Smooth muscle cell (in vitro differentiated cells): Measurements from ENCODE around the gene MICALL1. TPM values are rescaled to one million over a fixed set of nuclear protein-coding genes. Genes with fewer than 3 reads are reported as not detected.

Source experiments
- DNase-seq: peaks from one replicate; lab custom pipeline; 2025; ENCODE audit not compliant: unreplicated experiment; lab: John Stamatoyannopoulos, UW
- H2AFZ ChIP-seq: fragments of 200-600 bp; sonication (generic); 2 replicates; pipeline ENCODE4 v1.6.0; 2016; ENCODE audit warnings: antibody characterized with exemption, low read depth, mild to moderate bottlenecking
- H3F3A ChIP-seq: fragments of 200-600 bp; sonication (generic); 2 replicates; pipeline ENCODE4 v1.6.0; 2017; ENCODE audit warnings: antibody characterized with exemption, low read depth
- H3K27ac ChIP-seq: fragments of 200-600 bp; sonication (generic); 2 replicates; pipeline ENCODE4 v1.5.1; 2016; ENCODE audit warnings: low read depth, mild to moderate bottlenecking
- H3K27me3 ChIP-seq: fragments of 200-600 bp; sonication (generic); 2 replicates; pipeline ENCODE4 v1.6.1; 2016; ENCODE audit warnings: low read depth, mild to moderate bottlenecking
- H3K36me3 ChIP-seq: fragments of 200-600 bp; sonication (generic); 2 replicates; pipeline ENCODE4 v1.5.1; 2016; ENCODE audit warnings: low read depth
- H3K4me1 ChIP-seq: fragments of 200-600 bp; sonication (generic); 2 replicates; pipeline ENCODE4 v1.5.1; 2016; ENCODE audit warnings: low read depth
- H3K4me2 ChIP-seq: fragments of 200-600 bp; sonication (generic); 2 replicates; pipeline ENCODE4 v1.6.0; 2016; ENCODE audit warnings: mild to moderate bottlenecking
- H3K4me3 ChIP-seq: fragments of 200-600 bp; sonication (generic); 2 replicates; pipeline ENCODE4 v1.5.1; 2016; ENCODE audit warnings: mild to moderate bottlenecking
- H3K79me2 ChIP-seq: fragments of 200-600 bp; sonication (generic); 2 replicates; pipeline ENCODE4 v1.6.0; 2016; ENCODE audit warnings: low read depth, mild to moderate bottlenecking
- H3K9ac ChIP-seq: fragments of 200-600 bp; sonication (generic); 2 replicates; pipeline ENCODE4 v1.6.0; 2016; ENCODE audit warnings: low read depth
- H3K9me3 ChIP-seq: fragments of 200-600 bp; sonication (generic); replicated peaks from 2 replicates; pipeline ENCODE4 v1.5.1; 2016; ENCODE audit warnings: low read depth
- H4K20me1 ChIP-seq: fragments of 200-600 bp; sonication (generic); 2 replicates; pipeline ENCODE4 v1.6.0; 2016; ENCODE audit warnings: low read depth
- CTCF ChIP-seq: fragments of 200-600 bp; sonication (generic); IDR thresholded peaks from 2 replicates; pipeline ENCODE4 v1.5.1; 2017; ENCODE audit warnings: borderline replicate concordance, mild to moderate bottlenecking, antibody characterized with exemption; ENCODE audit not compliant: insufficient read depth, poor library complexity, severe bottlenecking
- WGBS: methylation state at CpG from one replicate; pipeline ENCODE4 v1.1.7; 2016; ENCODE audit warnings: low lambda C conversion rate; 5-methylcytosine and 5-hydroxymethylcytosine counted together
- polyA plus RNA-seq: library from polyadenylated mRNA; unstranded; fragments of >200 nt; fragmentation: Nextera tagmentation; extraction: Ambion mirVana; gene quantifications from 2 replicates; pipeline ENCODE4 v1.2.1, GENCODE V29; 2016
- total RNA-seq: library from RNA; depleted of rRNA; stranded (reverse); fragments of >200 nt; gene quantifications from 2 replicates; pipeline ENCODE4 v1.2.3, GENCODE V29; 2014

The MICALL1 gene
- total and polyA plus RNA-seq, 2 experiments from 2014 or later: 8.7 to 24.9 TPM

GRCh38 chr22:37897807-37898206 is 8.3 kb upstream of the MICALL1 start:
- peaks cover 40% of the 10 kb centered on the region for H3K4me1 ChIP-seq
- no peaks in the 10 kb centered on the region for H3K79me2 ChIP-seq
- no peak overlapping the region for H3K4me3 ChIP-seq
- H3F3A ChIP-seq: peaks cover 23% of the 10 kb centered on the region
- no peak for TF ChIP-seq CTCF
- H4K20me1 ChIP-seq: no peaks in the 10 kb centered on the region
- no peak for DNase-seq
- H3K36me3 ChIP-seq: no peaks in the 10 kb centered on the region
- no peaks in the 10 kb centered on the region for H3K27me3 ChIP-seq
- H3K27ac ChIP-seq: peak overlapping the region; percentile 75
- H3K9ac ChIP-seq: no peak overlapping the region
- WGBS: 83% methylated on average over 2 of the region's 2 CpGs
- H3K4me2 ChIP-seq: no peak overlapping the region
- no peaks in the 10 kb centered on the region for H3K9me3 ChIP-seq
- H2AFZ ChIP-seq: no peak overlapping the region

- Histone ChIP-seq H3K9ac (peak overlapping the region; percentile 27), H3K9me3 (no peaks in the 10 kb centered on the region)
- TF ChIP-seq CTCF: no peak
Observed at GRCh38 chr22:37898441-37899181, 7.5 kb upstream of the MICALL1 start.

GRCh38 chr22:37904572-37905533 is 1.2 kb upstream of the MICALL1 start:
- H3K4me3 ChIP-seq: peak overlapping the region; percentile 51
- no peaks in the 10 kb centered on the region for H3K9me3 ChIP-seq
- peaks cover 4% of the 10 kb centered on the region for H3K4me1 ChIP-seq
- H3K79me2 ChIP-seq: peaks cover 32% of the 10 kb centered on the region
- WGBS: 34% methylated on average over 10 of the region's 10 CpGs
- H3K4me2 ChIP-seq: peak overlapping the region; percentile 82
- no peak for TF ChIP-seq CTCF
- peak overlapping the region; percentile 96 for H3K27ac ChIP-seq
- peaks cover 24% of the 10 kb centered on the region for H4K20me1 ChIP-seq
- peak overlapping the region; percentile 74 for H3K9ac ChIP-seq
- H3K27me3 ChIP-seq: no peaks in the 10 kb centered on the region
- DNase-seq: peak; percentile 63
- H3K36me3 ChIP-seq: no peaks in the 10 kb centered on the region
- H2AFZ ChIP-seq: no peak overlapping the region
- H3F3A ChIP-seq: peaks cover 8% of the 10 kb centered on the region

More at GRCh38 chr22:37898441-37899181, 7.5 kb upstream of the MICALL1 start:
- Histone ChIP-seq H3K4me1 (peaks cover 40% of the 10 kb centered on the region), H3K27me3 (no peaks in the 10 kb centered on the region), H3K4me2 (no peak overlapping the region), H3K4me3 (no peak overlapping the region), H4K20me1 (no peaks in the 10 kb centered on the region), H3K27ac (peak overlapping the region; percentile 75), H2AFZ (no peak overlapping the region), H3K36me3 (no peaks in the 10 kb centered on the region), H3K79me2 (no peaks in the 10 kb centered on the region), H3F3A (peaks cover 22% of the 10 kb centered on the region)
- WGBS: 71% methylated on average over 9 of the region's 9 CpGs
- DNase-seq: no peak
